ENCODE measurements around the gene CCDC40. TPM values are rescaled to one million over a fixed set of nuclear protein-coding genes. Genes with fewer than 3 reads are reported as not detected.

Gene CCDC40
- total RNA-seq, 1 experiment from 2014 or later, result 16.3 TPM

- no peak overlapping the region for H3K4me3 Mint-ChIP-seq
- ATAC-seq (no peak), DNase-seq (ENCODE audit: low spot score) (no peak)
- POLR2A ChIA-PET, result interaction anchor here (0.7 kb wide), 1 partner anchor 68 kb away, joined by 14 read pairs; no protein-coding TSS in a partner anchor
- CTCF ChIA-PET, result interaction anchor here (1.5 to 7.1 kb wide), 3 partner anchors 15 to 105 kb away, joined by 3 to 72 read pairs (median 42); partner anchors contain the start of gene GAA
- no peaks in the 10 kb centered on the region for H3K4me1 Mint-ChIP-seq
- H3K9me3 Mint-ChIP-seq, result no peaks in the 10 kb centered on the region
- no peak overlapping the region for H3K27ac Mint-ChIP-seq
- no peak for TF ChIP-seq FOXP4 (CRISPR knock-in tag; IDR thresholded peaks at IDR 0.05)
- no peak for TF ChIP-seq E2F4 (CRISPR knock-in tag; IDR thresholded peaks at IDR 0.05; ENCODE audit: borderline replicate concordance, low read depth)
- no peak for TF ChIP-seq SMAD3 (CRISPR knock-in tag; IDR thresholded peaks at IDR 0.05; ENCODE audit: borderline replicate concordance)
- TF ChIP-seq OVOL2 (CRISPR knock-in tag; IDR thresholded peaks at IDR 0.05; ENCODE audit: borderline replicate concordance), result no peak
- no peak for TF ChIP-seq JAZF1 (CRISPR knock-in tag; IDR thresholded peaks at IDR 0.05)
- TF ChIP-seq AR (CRISPR knock-in tag; IDR thresholded peaks at IDR 0.05), result no peak
- no peaks in the 10 kb centered on the region for H3K27me3 Mint-ChIP-seq (ENCODE audit: low read depth)
- no peaks in the 10 kb centered on the region for H3K36me3 Mint-ChIP-seq
Measured at GRCh38 chr17:80086081-80086480, 49.6 kb downstream of the CCDC40 start.

GRCh38 chr17:80086616-80087015 lies 50.2 kb downstream of the CCDC40 start:
- Mint-ChIP-seq H3K27ac (no peak overlapping the region), H3K36me3 (no peaks in the 10 kb centered on the region), H3K9me3 (no peaks in the 10 kb centered on the region), H3K4me3 (no peak overlapping the region), H3K4me1 (no peaks in the 10 kb centered on the region), H3K27me3 (ENCODE audit: low read depth) (no peaks in the 10 kb centered on the region)
- POLR2A ChIA-PET, result no interaction called here
- ATAC-seq, result no peak
- CTCF ChIA-PET, result interaction anchor here (1.5 to 7.1 kb wide), 3 partner anchors 14 to 105 kb away, joined by 3 to 72 read pairs (median 42); partner anchors contain the start of gene GAA
- no peak for DNase-seq (ENCODE audit: low spot score)
- TF ChIP-seq ERG (CRISPR knock-in tag; IDR thresholded peaks at IDR 0.05) (no peak), AFF4 (CRISPR knock-in tag; IDR thresholded peaks at IDR 0.05; ENCODE audit: borderline replicate concordance) (no peak), EMX1 (CRISPR knock-in tag; IDR thresholded peaks at IDR 0.05) (no peak), ZSCAN18 (CRISPR knock-in tag; IDR thresholded peaks at IDR 0.05) (no peak), MLX (CRISPR knock-in tag; IDR thresholded peaks at IDR 0.05) (no peak), E2F5 (CRISPR knock-in tag; IDR thresholded peaks at IDR 0.05) (no peak), ARID4B (CRISPR knock-in tag; IDR thresholded peaks at IDR 0.05; ENCODE audit: borderline replicate concordance) (no peak), NR1H2 (CRISPR knock-in tag; IDR thresholded peaks at IDR 0.05) (no peak)

All from WTC11 (cell line).